ENCODE measurements around the gene LZTS3.
"Not testable (repeated sequence)": the region's sequence is repeated elsewhere in the genome, so short reads cannot be mapped to it uniquely, and the experiment has no call there.

Gene LZTS3

DNA sequence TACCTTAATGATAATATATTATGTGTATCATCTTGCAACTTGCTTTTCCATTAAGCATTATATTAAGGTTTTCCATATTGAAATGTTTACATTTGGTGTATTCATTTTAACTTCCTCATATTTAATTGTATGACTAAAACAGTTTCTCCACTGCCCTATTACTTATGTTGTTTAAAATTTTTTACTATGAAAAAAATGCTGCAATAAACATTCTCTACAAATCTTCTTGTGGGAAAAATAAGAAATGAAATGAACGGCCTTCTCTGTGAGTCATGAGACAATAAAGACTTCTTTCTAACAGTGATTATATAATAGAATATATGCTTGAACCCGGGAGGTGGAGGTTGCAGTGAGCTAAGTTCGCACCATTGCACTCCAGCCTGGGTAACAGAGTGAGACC, 39.2 kb downstream of the LZTS3 start:
- Histone ChIP-seq H3K27ac (ENCODE audit: low read depth, low read length) (no peak overlapping the region), H3K9ac (ENCODE audit: low read length) (no peak overlapping the region), H3K27me3 (ENCODE audit: control insufficient read depth, insufficient read depth, low read length) (no peaks in the 10 kb centered on the region), H3K4me3 (ENCODE audit: low read length) (no peak overlapping the region), H3K4me1 (ENCODE audit: control insufficient read depth, insufficient read depth, low read length) (no peaks in the 10 kb centered on the region), H3K36me3 (ENCODE audit: control insufficient read depth, insufficient read depth, low read length) (no peaks in the 10 kb centered on the region)

DNA sequence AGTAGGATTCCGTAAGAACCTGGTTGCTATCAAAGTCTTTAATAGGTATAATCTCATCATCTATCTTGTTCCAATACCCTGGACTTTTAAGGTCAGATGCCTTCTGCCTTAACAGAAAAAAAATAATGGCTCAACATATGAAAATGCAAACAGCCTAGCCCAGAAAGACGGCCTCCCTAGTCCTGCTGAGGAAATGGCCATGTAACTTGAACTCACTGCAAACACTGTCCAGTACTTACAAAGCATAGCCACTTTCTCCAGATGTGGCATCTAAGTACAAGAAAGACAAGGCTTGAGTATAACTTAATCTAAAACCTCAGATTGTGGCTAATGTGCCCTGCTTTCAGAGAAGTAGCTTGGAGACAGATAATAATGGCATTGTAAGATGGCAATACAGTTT, 40.2 kb downstream of the LZTS3 start:
- Histone ChIP-seq H3K9ac (ENCODE audit: low read length) (no peak overlapping the region), H3K36me3 (ENCODE audit: control insufficient read depth, insufficient read depth, low read length) (no peaks in the 10 kb centered on the region), H3K27ac (ENCODE audit: low read depth, low read length) (no peak overlapping the region), H3K27me3 (ENCODE audit: control insufficient read depth, insufficient read depth, low read length) (no peaks in the 10 kb centered on the region), H3K4me1 (ENCODE audit: control insufficient read depth, insufficient read depth, low read length) (no peaks in the 10 kb centered on the region), H3K4me3 (ENCODE audit: low read length) (no peak overlapping the region)

DNA sequence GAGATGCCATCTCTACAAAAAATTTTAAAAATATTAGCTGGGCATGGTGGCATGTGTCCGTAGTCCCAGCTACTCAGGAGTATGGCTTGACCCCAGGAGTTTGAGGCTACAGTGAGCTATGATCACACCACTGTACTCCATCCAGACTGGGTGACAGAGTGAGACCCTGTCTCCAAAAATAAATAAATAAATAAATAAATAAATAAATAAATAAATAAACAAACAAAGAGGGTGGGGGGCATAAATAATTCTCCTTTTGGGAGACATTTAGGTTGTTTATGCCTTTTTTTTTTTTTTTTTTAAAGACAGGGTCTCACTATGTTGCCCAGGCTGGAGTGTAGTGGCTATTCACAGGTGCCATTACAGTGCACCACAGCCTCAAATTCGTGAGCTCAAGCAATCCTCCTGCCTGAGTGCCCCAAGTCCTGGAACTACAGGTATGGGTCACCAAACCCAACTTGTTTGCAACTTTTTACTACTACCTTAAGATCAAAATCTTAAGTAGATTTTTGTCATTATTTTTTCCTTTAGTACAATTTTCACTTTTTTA, 43.2 kb downstream of the LZTS3 start:
- no peaks in the 10 kb centered on the region for H3K4me1 ChIP-seq (ENCODE audit: control insufficient read depth, insufficient read depth, low read length)
- H3K27me3 ChIP-seq (ENCODE audit: control insufficient read depth, insufficient read depth, low read length) = no peaks in the 10 kb centered on the region
- H3K4me3 ChIP-seq (ENCODE audit: low read length) = no peak overlapping the region
- no peaks in the 10 kb centered on the region for H3K36me3 ChIP-seq (ENCODE audit: control insufficient read depth, insufficient read depth, low read length)
- no peak overlapping the region for H3K9ac ChIP-seq (ENCODE audit: low read length)
- H3K27ac ChIP-seq (ENCODE audit: low read depth, low read length) = no peak overlapping the region

DNA sequence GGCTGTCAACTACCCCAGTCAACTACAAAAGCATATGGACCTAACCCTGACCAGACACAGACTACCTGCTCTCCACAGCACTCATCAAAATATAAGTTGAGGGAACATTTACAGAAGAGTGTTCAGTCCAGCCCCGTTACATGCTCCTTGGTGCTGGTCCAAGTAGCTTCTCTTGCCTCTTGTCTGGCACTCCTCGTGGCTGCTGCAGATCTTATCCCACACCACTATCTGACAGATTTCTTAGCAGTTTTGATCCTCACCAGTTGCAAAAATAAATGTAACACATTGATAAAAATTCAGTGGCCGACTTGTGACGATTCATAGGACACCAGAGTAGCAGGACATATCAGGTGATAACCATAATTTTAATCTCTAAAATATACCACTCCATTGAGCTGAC, 44.3 kb downstream of the LZTS3 start:
- Histone ChIP-seq H3K27ac (ENCODE audit: low read depth, low read length) (no peak overlapping the region), H3K9ac (ENCODE audit: low read length) (no peak overlapping the region), H3K4me1 (ENCODE audit: control insufficient read depth, insufficient read depth, low read length) (no peaks in the 10 kb centered on the region), H3K36me3 (ENCODE audit: control insufficient read depth, insufficient read depth, low read length) (no peaks in the 10 kb centered on the region), H3K27me3 (ENCODE audit: control insufficient read depth, insufficient read depth, low read length) (no peaks in the 10 kb centered on the region), H3K4me3 (ENCODE audit: low read length) (no peak overlapping the region)

DNA sequence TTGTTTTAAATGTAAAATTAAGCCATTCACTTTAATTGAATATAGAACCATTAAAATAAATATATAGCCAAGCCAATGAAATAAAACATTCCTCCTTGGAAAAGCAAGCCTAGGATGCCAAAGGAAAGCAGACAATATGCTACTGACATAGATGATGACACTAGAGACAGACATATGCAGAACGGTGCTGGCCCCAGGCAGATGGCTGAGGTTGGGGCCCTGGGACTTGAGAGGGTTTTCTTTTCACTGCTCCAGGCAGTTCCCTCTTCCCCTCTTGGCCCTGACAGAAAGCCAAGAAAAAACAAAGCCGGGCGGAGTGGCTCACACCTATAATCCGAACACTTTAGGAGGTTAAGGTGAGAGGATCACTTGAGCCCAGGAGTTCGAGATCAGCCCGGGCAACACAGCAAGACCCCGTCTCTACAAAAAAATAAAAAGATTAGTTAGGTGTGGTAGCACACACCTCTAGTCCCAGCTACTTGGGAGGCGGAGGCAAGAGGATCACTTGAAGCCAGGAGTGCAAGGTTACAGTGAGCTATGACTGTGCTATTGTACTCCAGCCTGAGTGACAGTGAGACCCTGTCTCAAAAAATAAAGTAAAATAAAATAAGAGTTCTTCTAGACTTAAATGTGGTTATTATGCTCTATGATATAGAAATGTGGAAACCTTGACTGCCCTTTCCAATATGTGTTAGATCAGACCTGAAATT, 44.9 kb downstream of the LZTS3 start:
- Histone ChIP-seq H3K27ac (ENCODE audit: low read depth, low read length) (no peak overlapping the region), H3K4me3 (ENCODE audit: low read length) (no peak overlapping the region), H3K4me1 (ENCODE audit: control insufficient read depth, insufficient read depth, low read length) (no peaks in the 10 kb centered on the region), H3K36me3 (ENCODE audit: control insufficient read depth, insufficient read depth, low read length) (no peaks in the 10 kb centered on the region), H3K9ac (ENCODE audit: low read length) (no peak overlapping the region), H3K27me3 (ENCODE audit: control insufficient read depth, insufficient read depth, low read length) (no peaks in the 10 kb centered on the region)

DNA sequence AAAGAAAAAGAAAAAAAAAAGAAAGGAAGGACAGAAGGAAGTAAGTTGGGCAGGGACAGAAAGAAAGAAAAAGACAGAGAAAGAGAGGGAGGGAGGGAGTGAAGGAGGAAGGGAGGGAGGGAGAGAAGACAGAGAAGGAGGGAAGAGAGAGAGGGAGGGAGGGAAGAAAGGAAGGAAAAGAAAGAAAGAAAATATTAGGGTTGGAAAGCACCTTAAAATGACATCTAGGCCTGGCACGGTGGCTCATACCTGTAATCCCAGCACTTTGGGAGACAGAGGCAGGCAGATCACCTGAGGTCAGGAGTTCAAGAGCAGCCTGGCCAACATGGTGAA, 46.9 kb downstream of the LZTS3 start:
- H3K4me3 ChIP-seq (ENCODE audit: low read length) = no peak overlapping the region

DNA sequence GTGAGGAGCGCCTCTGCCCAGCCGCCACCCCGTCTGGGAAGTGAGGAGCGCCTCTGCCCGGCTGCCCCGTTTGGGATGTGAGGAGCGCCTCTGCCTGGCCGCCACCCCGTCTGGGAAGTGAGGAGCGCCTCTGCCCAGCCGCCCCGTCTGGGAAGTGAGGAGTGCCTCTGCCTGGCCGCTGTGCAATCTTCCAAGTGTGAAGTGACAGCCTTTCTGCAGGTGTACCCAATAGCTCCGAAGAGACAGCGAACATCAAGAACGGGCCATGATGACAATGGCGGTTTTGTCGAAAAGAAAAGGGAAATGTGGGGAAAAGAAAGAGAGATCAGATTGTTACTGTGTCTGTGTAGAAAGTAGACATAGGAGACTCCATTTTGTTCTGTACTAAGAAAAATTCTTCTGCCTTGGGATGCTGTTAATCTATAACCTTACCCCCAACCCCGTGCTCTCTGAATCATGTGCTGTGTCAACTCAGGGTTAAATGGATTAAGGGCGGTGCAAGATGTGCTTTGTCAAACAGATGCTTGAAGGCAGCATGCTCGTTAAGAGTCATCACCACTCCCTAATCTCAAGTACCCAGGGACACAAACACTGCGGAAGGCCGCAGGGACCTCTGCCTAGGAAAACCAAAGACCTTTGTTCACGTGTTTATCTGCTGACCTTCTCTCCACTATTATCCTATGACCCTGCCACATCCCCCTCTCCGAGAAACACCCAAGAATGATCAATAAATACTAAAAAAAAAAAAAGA, 47.4 kb downstream of the LZTS3 start:
- not testable (repeated sequence) for H3K9ac ChIP-seq (ENCODE audit: low read length); H3K4me3 ChIP-seq (ENCODE audit: low read length); H3K4me1 ChIP-seq (ENCODE audit: control insufficient read depth, insufficient read depth, low read length); H3K27me3 ChIP-seq (ENCODE audit: control insufficient read depth, insufficient read depth, low read length); H3K27ac ChIP-seq (ENCODE audit: low read depth, low read length)
- peaks cover 11% of the 10 kb centered on the region for H3K36me3 ChIP-seq (ENCODE audit: control insufficient read depth, insufficient read depth, low read length)

More for the DNA sequence above, 46.9 kb downstream of the LZTS3 start:
- no peaks in the 10 kb centered on the region for H3K27me3 ChIP-seq (ENCODE audit: control insufficient read depth, insufficient read depth, low read length)
- H3K9ac ChIP-seq (ENCODE audit: low read length) = no peak overlapping the region
- H3K4me1 ChIP-seq (ENCODE audit: control insufficient read depth, insufficient read depth, low read length) = no peaks in the 10 kb centered on the region
- H3K36me3 ChIP-seq (ENCODE audit: control insufficient read depth, insufficient read depth, low read length) = peaks cover 6% of the 10 kb centered on the region
- H3K27ac ChIP-seq (ENCODE audit: low read depth, low read length) = no peak overlapping the region

DNA sequence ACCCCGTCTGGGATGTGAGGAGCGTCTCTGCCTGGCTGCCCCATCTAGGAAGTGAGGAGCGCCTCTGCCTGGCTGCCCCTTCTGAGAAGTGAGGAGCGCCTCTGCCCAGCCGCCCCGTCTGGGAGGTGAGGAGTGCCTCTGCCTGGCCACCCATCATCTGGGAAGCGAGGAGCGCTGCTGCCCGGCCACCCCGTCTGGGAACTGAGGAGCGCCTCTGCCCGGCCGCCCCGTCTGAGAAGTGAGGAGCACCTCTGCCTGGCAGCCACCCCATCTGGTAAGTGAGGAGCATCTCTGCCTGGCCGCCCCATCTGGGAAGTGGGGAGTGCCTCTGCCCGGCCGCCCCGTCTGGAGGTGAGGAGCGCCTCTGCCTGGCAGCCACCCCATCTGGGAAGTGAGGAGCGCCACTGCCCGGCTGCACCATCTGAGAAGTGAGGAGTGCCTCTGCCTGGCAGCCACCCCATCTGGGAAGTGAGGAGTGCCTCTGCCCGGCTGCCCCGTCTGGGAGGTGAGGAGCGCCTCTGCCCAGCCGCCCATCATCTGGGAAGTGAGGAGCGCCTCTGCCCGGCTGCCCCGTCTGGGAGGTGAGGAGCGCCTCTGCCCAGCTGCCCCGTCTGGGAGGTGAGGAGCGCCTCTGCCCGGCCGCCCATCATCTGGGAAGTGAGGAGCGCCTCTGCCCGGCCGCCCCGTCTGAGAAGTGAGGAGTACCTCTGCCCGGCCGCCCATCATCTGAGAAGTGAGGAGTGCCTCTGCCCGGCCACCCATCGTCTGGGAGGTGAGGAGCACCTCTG, 48.4 kb downstream of the LZTS3 start:
- peaks cover 13% of the 10 kb centered on the region for H3K36me3 ChIP-seq (ENCODE audit: control insufficient read depth, insufficient read depth, low read length)

DNA sequence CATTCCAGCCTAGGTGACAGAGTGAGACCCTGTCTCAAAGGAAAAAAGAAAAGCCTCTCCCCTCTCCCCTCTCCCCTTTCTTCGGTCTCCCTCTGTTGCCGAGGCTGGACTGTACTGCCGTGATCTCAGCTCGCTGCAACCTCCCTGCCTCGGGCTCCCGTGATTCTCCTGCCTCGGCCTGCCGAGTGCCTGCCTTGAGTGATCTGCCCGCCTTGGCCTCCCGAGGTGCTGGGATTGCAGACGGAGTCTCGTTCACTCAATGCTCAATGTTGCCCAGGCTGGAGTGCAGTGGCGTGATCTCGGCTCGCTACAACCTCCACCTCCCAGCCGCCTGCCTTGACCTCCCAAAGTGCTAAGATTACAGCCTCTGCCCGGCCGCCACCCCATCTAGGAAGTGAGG, 49.2 kb downstream of the LZTS3 start:
- H3K36me3 ChIP-seq (ENCODE audit: control insufficient read depth, insufficient read depth, low read length) = peaks cover 13% of the 10 kb centered on the region
- not testable (repeated sequence) for H3K4me3 ChIP-seq (ENCODE audit: low read length)

More for the DNA sequence above, 48.4 kb downstream of the LZTS3 start:
- not testable (repeated sequence) for H3K4me3 ChIP-seq (ENCODE audit: low read length); H3K9ac ChIP-seq (ENCODE audit: low read length); H3K27ac ChIP-seq (ENCODE audit: low read depth, low read length); H3K27me3 ChIP-seq (ENCODE audit: control insufficient read depth, insufficient read depth, low read length); H3K4me1 ChIP-seq (ENCODE audit: control insufficient read depth, insufficient read depth, low read length)

DNA sequence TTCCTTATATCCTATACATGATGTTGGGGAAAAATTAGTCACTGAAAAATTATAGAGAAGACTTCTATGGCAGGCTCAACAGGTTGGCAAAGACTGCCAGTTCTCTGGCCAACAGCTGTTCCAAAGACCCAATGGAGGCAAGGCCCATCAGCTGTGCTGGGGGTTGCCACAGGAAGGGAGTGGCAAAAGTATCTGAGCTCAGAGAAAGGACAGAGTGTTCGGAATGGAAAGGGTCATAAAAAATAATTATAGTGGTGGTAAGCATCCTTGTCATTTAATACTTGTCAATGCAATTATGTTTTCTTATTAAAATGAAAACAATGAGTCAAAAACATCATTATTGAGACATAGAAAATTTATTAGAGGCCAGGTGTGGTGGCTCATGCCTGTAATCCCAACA, 49.8 kb downstream of the LZTS3 start:
- Histone ChIP-seq H3K27ac (ENCODE audit: low read depth, low read length) (no peak overlapping the region), H3K36me3 (ENCODE audit: control insufficient read depth, insufficient read depth, low read length) (peaks cover 15% of the 10 kb centered on the region), H3K4me1 (ENCODE audit: control insufficient read depth, insufficient read depth, low read length) (no peaks in the 10 kb centered on the region), H3K27me3 (ENCODE audit: control insufficient read depth, insufficient read depth, low read length) (no peaks in the 10 kb centered on the region), H3K9ac (ENCODE audit: low read length) (no peak overlapping the region), H3K4me3 (ENCODE audit: low read length) (no peak overlapping the region)

More for the DNA sequence above, 49.2 kb downstream of the LZTS3 start:
- H3K9ac ChIP-seq (ENCODE audit: low read length); H3K27ac ChIP-seq (ENCODE audit: low read depth, low read length); H3K27me3 ChIP-seq (ENCODE audit: control insufficient read depth, insufficient read depth, low read length); H3K4me1 ChIP-seq (ENCODE audit: control insufficient read depth, insufficient read depth, low read length): not testable (repeated sequence)

DNA sequence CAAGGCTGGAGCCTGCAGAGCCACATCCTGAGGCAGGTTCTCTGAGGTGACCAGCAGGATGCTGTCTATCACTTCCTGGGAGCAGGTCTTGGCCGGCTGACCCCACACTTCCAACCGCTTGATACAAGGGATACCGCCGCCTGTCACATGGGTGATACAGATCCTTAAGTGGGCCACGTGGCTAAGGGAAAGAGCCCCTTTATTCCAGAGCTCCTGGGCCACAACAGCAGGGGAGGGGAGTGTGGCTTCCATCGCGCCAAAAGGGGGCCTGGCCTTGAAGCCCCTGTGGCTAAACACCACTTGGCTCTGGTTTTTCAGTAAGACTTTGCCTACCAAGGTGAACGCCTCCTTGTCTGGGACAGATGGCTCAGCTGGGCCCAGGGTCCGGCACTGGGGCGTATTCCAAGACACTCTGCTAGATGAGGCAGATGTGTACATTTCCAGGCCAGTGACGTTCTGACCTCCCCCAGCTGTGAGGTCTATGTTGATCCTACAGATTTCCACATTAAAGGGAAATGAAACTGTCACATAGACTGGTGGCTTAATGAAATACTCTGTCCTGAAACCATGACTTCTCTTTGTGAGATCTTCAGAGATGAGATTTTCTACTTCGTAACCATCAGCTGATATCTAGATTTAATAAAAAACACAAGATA, 51.3 kb downstream of the LZTS3 start:
- no peaks in the 10 kb centered on the region for H3K27me3 ChIP-seq (ENCODE audit: control insufficient read depth, insufficient read depth, low read length)
- H3K4me3 ChIP-seq (ENCODE audit: low read length) = no peak overlapping the region
- no peak overlapping the region for H3K27ac ChIP-seq (ENCODE audit: low read depth, low read length)

More for the DNA sequence above, 51.3 kb downstream of the LZTS3 start:
- Histone ChIP-seq H3K9ac (ENCODE audit: low read length) (no peak overlapping the region), H3K36me3 (ENCODE audit: control insufficient read depth, insufficient read depth, low read length) (peaks cover 15% of the 10 kb centered on the region), H3K4me1 (ENCODE audit: control insufficient read depth, insufficient read depth, low read length) (no peaks in the 10 kb centered on the region)
